GM12874 (cell line): ENCODE results near the gene ADGRF4.

Source experiments
- TF ChIP-seq, protein P1 (sequence below): IDR thresholded peaks from 2 replicates; pipeline ENCODE4 v1.5.1; 2011; ENCODE audit warnings: low read depth, mild to moderate bottlenecking, control low read depth, low read length, moderate library complexity; ENCODE audit not compliant: insufficient read depth

ADGRF4 gene

DNA sequence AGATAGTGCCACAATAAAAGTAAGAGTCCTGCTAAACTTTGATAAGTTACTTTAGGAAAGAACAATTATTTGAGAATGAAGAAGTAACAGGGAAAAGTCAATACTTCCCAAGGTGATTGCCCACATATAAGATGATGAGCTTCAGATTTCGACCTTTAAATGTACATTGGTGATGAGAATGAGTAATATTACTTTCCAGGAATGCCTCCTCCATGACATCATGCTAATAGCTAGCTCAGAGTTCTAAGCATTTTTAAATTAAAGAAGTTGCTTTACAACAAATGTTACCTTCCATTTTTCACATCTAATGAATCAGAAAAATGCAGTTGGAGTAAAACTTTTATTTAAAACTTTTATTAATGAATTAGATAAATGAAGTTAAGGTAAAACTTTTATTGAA, 61.0 kb downstream of the ADGRF4 start:
- TF ChIP-seq, protein P1, sequence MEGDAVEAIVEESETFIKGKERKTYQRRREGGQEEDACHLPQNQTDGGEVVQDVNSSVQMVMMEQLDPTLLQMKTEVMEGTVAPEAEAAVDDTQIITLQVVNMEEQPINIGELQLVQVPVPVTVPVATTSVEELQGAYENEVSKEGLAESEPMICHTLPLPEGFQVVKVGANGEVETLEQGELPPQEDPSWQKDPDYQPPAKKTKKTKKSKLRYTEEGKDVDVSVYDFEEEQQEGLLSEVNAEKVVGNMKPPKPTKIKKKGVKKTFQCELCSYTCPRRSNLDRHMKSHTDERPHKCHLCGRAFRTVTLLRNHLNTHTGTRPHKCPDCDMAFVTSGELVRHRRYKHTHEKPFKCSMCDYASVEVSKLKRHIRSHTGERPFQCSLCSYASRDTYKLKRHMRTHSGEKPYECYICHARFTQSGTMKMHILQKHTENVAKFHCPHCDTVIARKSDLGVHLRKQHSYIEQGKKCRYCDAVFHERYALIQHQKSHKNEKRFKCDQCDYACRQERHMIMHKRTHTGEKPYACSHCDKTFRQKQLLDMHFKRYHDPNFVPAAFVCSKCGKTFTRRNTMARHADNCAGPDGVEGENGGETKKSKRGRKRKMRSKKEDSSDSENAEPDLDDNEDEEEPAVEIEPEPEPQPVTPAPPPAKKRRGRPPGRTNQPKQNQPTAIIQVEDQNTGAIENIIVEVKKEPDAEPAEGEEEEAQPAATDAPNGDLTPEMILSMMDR = no peak

DNA sequence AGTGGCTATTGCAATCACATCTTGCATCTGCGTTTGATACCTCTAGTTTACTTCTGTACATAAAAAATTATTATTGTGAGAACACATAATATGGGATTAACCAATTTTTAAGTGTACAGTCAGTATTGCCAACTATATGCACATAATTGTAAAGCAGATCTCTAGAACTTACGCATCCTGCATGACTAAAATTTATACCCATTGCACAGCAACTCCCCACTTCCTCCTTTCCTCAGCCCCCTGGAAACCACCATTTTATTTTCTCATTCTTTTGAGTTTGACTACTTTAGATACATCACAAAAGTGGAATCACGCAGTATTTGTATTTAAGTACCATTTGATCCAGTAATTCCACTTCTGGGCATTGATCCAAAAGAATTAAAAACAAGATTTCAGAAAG, 64.1 kb downstream of the ADGRF4 start:
- TF ChIP-seq, protein P1 = no peak

DNA sequence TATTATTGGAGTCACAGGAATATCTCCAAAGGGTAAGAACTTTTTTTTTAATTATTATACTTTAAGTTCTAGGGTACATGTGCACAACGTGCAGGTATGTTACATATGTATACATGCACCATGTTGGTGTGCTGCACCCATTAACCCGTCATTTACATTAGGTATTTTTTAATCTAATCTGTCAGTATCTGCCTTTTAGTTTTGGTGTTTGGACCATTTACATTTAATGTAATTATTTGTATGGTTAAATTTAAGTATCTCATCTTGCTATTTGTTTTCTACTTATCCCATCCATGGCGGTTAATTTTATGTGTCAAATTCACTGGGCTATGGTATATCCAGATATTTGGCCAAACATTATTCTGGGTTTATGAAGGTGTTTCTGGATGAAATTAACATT, 68.1 kb downstream of the ADGRF4 start:
- TF ChIP-seq, protein P1 = no peak

DNA sequence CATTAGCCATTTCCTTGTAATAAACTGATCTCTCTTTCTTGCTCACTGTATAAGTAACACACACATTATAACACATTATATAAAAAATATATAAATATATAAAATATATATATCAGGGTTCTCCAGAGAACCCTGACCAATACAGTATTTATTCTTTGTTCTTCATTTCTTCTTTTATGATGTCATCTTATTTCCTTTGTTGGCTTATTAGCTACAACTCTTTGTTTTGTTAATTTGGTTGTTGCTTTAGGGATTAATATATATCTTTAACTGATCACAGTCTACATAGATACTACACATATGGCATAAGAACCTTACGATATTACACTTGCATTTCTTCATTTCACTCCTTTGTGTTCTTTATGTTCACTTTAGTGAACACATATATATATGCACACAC, 68.7 kb downstream of the ADGRF4 start:
- TF ChIP-seq, protein P1 = no peak

DNA sequence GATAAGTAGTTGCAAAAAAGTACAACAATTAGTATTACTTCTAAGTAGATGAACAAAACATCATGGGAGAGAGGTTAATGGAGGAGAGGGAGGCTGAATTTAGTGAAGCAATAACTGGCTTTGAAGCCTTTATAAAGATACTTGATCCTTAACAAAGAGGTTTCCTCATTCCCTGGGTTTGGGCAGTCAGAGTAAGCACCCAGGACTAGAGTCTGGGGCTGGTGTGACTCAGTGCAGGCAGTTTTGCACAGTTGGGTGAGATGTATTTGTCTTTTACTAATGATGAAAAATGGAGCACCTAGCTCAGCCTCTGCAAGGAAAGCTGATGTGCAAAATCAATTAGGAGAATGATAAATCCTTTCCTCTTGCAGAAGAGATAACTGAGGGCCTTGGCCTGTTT, 71.6 kb downstream of the ADGRF4 start:
- TF ChIP-seq, protein P1 = no peak
